Suppressor macrophage (primary cell): ENCODE results near the gene SEPSECS.

ENCODE experiments used
- DNase-seq, 4 experiments: peaks; one replicate each; pipeline ENCODE4 v3.0.0-alpha.2; 2020 to 2022
- total RNA-seq, 17 experiments: gene quantifications; one replicate each; lab custom pipeline; 2026; ENCODE audit warnings: mixed read lengths in 6 of 17, inconsistent platforms in 3 of 17; lab: John Stamatoyannopoulos, UW

SEPSECS gene
- total RNA-seq = 4.5 to 45.0 (median 23.6) reads per million in 17 experiments

- peak; percentile 99 to 100 (median 99) for DNase-seq
Measured at GRCh38 chr4:25159837-25160713, at the start of gene SEPSECS. Gene SEPSECS, minus strand, starts transcription at chr4:25160449. Its CDS starts 80 bp downstream, at chr4:25160369.

DNA sequence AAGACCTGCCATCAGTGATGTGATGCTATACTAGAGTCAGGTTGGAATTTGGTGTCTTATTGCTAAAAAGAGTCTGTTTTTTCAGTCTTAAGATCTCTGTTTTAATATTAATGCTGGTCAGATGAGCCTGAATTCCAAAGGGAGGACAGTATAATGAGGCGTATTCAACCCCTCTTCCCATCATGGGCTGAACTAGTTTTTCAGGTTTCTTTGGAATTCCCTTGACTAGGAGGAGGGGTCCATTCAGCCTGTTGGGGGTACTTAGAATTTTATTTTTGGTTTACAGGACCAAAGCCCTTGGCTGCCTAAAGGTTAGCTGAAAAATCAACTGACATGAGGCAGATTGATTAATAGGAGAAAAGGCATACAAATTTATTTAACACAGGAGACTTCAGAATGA, 49.5 kb upstream of the SEPSECS start:
- DNase-seq = no peak

GRCh38 chr4:25207997-25208396, 47.7 kb upstream of the SEPSECS start:
- DNase-seq = no peak

DNA sequence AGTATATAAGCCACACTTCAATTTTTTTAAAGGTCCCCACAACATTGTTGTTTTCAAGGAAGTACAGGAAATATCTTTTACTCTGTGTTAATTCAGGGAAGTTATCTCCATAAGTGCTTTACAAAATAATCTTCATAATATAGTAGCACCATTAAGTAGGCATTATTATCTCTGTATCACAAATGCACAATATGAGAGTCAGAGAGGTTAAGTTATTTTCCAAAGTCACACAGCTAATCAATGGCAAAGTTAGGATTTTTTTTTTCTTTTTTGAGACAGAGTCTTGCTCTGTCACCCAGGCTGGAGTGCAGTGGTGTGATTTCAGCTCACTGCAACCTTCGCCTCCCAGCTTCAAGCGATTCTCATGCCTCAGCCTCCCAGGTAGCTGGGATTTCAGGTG, 38.5 kb upstream of the SEPSECS start:
- no peak for DNase-seq

- no peak for DNase-seq
Measured at GRCh38 chr4:25190407-25190806, 30.2 kb upstream of the SEPSECS start.

DNA sequence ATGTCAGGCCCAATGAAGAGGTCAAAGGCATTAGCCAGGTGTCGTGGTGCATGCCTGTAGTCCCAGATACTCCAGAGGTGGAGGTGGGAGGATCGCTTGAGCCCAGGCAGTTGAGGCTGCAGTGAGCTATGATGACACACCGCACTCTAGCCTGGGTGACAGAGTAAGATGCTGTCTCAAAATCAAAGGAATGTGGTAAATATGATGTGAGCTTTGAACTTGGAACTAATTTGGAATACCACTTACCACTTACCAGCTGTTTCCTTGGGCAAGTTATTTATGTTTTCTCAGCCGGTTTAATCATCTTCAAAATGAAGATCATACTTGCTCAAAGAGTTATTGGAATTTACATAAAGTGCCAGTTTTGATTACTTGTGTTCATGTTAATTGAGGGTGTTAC, 23.8 kb upstream of the SEPSECS start:
- DNase-seq = no peak

DNA sequence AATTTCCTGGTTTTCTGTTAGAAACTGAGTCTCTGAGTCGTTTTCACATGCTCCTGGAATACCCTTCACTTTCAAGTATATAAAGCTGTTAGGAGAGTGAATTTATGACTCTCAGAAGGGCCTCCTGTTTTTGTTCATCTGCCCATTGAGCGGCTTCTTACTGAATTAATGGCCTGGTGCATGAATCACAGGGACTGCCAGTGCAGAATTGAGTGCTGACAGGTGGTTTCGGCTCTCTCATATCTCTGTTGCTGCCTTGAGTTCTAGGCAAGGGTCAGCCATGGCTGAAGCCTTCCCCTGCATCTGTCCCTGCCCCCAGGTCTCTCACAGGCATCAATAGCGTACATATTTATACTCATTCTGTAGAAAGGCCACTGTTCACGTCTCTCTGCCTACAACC, 22.7 kb upstream of the SEPSECS start:
- no peak for DNase-seq

DNA sequence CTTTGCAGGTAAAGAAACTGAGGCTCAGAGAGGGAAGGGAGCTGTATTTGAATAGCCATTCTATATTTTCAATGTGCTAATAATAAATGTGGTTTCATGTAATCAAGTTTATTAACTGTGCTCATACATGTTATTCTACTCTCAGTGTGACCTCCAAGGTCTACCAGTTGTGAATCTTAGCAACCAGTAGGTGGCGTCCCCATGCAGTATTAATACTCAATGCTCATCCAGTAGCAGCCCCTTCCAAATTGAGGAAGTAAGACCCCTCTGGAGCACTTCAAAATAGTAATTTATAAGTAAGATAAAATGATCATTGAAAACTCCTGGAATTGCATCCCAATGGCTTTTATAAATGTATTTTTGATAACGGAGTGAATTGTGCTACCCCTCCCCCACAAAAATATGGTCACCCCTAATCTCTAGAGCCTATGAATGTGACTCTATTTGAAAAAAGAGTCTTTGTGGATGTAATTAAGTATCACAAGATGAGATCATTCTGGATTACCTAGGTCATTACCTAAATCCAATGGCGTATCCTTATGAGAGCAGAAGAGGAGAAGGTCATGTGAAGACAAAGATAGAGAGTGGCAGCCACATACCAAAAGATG, 20.4 kb upstream of the SEPSECS start:
- DNase-seq = peak; percentile 30 to 67 (median 56)

DNA sequence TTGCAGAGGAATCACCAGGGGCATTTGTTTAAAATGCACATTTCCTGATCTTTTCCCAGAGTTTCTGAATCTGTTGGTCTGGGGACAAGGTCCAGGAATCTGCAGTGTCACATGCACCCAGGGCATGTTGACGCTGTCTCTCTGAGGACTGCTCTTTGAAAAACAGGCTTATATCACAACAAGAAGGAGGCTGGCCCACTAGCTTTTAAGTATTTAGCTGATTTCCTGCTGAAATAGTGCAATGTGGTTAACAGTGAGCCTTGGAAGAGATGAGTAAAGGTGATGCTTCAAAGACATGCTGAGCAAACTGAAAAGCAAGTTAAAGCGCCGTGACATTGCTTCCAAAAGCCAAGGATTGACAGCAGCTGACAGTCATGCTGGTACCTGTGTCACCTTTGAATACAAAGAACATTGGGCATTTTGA, 18.6 kb upstream of the SEPSECS start:
- DNase-seq = no peak

GRCh38 chr4:25177147-25177546, 16.9 kb upstream of the SEPSECS start:
- DNase-seq = no peak

GRCh38 chr4:25174674-25175073, 14.4 kb upstream of the SEPSECS start:
- peak; percentile 10 to 53 (median 40) for DNase-seq

DNA sequence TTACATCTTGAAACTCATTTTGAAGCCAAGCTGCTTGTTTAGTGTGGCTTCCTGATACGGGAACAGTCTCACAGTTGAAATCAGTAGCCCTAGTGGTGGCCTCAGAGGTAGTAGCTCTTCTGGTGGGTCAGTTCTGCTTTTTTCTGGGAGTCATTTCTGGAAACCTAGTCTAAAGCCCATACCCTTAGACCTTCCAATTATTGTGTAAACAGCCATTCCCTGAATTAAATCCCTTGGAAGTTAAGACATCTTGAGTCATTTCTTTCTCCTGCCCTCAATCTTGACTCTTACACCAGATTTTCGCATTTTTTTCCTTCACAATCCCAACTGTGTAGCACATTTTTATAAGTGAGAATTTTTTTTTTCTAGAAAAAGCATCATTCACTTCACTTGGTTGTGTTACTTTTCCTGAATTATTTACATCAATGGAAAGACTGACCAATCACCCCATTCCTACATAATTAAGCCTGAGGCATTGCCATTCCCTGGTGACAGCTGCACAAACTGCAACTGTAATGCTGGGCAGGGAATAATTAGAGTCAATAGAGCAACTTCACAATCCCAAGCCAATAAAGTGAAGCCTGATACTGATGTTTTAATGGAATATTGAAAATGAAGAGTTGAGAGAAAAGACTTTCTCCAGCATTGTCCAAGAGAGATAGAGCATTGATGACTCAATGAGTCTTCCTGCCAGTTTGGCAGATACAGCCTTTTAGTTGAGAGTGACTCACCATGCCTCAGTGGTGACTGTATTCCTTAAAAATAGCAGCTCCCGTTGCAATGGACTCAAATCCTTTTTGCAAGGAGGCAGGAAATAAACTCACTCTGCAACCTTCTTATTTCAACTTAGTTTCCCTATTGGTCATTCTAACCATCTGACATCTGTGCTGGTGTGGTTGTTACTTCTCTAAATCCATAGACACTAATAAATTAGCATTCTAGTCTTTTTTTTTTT, 13.0 kb upstream of the SEPSECS start:
- DNase-seq = peak; percentile 84 to 98 (median 90)

DNA sequence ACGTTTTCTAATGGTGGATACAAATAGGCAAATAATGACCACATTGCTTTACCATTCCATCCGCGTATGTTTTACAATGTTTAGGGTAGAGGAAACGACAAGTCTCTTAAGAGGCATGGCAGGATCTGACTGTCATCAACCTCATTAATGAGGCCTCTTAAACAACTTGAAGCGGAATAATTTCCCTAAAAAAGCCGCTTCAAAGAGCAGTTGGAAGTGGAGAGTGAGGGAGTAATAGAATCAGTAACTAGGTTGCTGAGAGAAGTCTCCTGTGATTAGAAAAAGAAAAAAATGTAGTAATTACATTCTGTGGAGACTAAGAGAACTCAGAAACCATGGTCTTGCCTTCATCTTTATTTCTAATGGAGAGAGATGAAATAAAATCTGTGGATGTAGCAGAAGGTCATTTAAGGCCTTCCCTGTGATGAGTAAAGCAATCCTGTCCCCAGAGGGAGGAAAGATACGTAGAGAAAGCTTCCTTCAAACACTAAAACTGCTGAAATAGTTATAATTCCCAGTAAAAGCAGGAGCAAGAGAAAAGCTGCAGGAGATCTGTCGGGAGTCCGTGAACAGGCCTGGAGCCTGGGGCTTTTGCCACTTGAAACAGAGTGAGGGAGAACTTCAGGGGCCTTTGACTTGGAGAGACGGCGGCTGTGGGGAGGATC, 11.1 kb upstream of the SEPSECS start:
- DNase-seq = no peak

DNA sequence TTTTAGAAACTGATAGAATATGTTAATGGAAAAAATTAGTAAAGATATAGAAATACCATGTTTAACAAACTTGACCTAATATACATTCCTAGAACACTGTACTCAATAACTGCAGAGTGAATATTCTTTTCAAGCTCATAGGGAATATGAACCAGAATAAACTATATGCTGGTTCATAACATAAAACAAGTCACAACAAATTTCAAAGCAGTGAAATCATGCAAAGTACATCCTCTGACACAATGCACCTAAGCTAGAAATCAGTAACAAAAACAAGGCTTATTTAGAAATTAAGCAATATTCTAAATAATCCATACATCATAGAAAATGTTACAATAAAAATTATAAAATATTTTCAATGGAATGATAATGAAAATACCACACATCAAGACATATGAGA, 9.2 kb upstream of the SEPSECS start:
- no peak for DNase-seq

DNA sequence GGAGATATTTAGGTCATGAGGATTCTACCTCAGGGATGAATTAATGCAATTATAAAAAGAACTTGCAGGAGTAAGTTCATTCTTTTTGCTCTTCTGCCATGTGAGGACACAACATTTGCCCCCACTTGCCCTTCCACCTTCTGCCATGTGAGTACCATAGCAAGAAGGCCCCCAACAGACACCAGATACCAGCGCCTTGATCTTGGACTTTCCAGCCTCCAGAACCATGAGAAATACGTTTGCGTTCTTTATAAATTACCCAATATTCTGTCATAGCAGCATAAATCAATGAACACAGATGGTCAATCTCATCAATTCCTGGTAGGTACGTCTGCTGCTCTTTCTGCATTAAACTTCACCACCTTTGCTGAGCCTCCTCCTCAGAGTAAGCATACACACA, 5.7 kb upstream of the SEPSECS start:
- no peak for DNase-seq

DNA sequence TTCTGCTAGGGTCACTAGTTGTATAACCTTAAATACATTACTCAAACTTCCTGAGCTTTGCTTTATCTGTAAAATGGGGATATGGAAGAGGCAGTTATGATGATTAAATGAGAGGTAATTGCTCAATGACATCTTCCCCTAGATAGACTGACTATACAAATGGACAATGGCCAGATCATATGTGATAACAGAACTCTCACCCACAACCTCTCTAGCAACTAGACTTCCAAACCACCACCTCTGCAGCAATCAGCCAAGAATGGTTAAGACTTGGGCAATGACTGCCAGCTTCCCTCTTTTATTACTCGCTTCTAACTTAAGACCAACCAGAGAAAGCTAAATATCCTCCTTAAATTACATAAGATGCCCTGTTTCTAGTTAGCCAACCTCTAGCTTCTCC, 2.9 kb upstream of the SEPSECS start:
- peak; percentile 71 to 88 (median 78) for DNase-seq

- no peak for DNase-seq
Measured at GRCh38 chr4:25162566-25162965, 2.3 kb upstream of the SEPSECS start.

DNA sequence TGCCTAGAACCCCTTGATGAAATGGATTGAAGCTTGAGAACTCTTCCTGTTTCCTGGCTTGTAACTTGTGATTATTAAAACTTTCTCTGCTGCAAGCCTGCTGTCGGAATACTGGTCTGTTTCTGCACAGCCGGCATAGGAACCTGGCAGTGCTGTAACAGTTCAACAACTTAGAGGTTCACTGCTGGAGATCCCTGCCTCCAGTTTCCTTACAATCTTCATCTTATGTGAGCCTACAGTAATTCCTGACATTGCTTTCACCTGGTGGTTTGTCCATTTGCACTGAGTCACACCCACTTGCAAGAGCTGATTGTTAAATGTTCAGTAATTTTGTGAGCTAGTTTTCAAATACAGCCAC, 1.3 kb upstream of the SEPSECS start:
- DNase-seq = peak; percentile 15 to 54 (median 48)

DNA sequence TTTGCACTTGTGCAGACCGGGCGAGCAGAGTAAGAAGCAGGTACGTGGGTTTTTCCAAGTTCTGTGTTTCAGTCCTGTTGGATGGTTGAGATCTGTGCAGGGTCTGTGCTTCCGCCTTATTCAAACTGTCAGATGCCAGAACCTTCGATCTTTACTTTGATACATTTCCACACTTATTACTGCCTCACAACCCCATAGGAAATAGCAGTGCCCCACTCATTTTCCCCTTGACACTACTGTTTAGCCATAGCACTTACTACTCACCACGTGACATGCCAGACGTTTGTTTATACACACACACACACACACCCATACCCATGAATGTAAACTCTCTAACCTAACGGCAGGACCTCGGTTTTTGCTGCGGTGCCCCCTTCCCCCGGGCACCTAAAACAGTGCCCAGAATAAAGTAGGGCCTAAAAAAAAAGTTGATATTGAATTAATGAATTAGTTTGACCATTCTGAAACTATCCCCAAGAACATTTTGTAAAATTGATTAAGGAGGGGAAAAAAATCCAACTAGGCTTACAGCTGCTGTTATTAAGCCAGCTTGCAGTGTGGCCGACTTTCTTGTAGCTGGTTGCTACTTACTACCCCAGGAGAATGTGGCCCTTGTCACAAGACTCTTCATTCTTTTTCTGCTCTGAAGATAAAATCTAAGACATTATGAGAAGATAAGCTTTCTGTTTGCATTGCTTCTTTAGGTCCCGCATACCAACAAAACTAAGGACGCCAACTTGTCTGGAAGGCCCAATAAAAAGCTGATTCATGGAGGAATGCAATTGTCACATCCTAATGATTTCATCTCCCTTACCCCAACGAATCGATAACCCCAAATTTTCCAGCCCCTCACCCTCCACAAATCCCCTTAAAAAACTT, 704 bp upstream of the SEPSECS start:
- DNase-seq = peak in 1 of 4 experiments; percentile 28

- DNase-seq = no peak
Measured at GRCh38 chr4:25158817-25159216, 1.4 kb downstream of the SEPSECS start.

DNA sequence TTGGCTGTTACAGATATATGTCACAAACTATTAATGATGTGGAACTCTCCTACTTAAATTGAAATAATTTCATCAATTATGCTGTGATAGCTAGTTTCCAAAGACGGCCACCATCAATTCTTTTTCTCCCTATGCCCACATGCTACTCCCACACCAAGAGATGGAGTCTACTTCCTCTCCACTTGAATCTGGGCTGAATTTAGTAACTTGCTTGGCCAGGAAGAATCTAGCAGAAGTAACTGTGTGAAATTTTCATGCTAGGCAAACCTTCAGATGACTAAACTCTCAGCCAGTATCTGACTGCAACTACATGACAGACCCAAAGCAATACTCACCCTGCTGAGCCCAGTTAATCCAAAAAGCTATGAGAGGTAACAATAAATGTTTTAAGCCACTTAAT, 3.2 kb downstream of the SEPSECS start:
- DNase-seq = peak; percentile 61 to 88 (median 74)
